Glomerular visceral epithelial cell (primary cell): Measurements from ENCODE around the gene NUBP2.
A peak's percentile ranks its signal among the peaks of the same experiment; 100 is the strongest.

Experiments used
- DNase-seq: peaks from one replicate; pipeline ENCODE4 v3.0.0-alpha.2; 2016; ENCODE audit errors: extremely low spot score

Gene NUBP2

GRCh38 chr16:1809281-1809801 lies 26.6 kb downstream of the NUBP2 start:
- DNase-seq: no peak

GRCh38 chr16:1810106-1810505 lies 27.3 kb downstream of the NUBP2 start:
- no peak for DNase-seq

GRCh38 chr16:1810536-1810935 lies 27.8 kb downstream of the NUBP2 start:
- DNase-seq: no peak

GRCh38 chr16:1812732-1813163 lies 30.0 kb downstream of the NUBP2 start:
- no peak for DNase-seq

GRCh38 chr16:1815461-1815860 lies 32.7 kb downstream of the NUBP2 start:
- DNase-seq: no peak

GRCh38 chr16:1816396-1817275 lies 33.9 kb downstream of the NUBP2 start:
- no peak for DNase-seq

- no peak for DNase-seq
Observed at GRCh38 chr16:1817276-1817589, 34.5 kb downstream of the NUBP2 start.

GRCh38 chr16:1817716-1818115 lies 35.0 kb downstream of the NUBP2 start:
- DNase-seq: no peak

- no peak for DNase-seq
Observed at GRCh38 chr16:1818204-1818872, 35.6 kb downstream of the NUBP2 start.

GRCh38 chr16:1818873-1819525 lies 36.2 kb downstream of the NUBP2 start:
- DNase-seq: no peak

- DNase-seq: no peak
Observed at GRCh38 chr16:1819611-1820010, 36.9 kb downstream of the NUBP2 start.

GRCh38 chr16:1820096-1820945 lies 37.6 kb downstream of the NUBP2 start:
- no peak for DNase-seq

GRCh38 chr16:1820946-1821290 lies 38.2 kb downstream of the NUBP2 start:
- DNase-seq: no peak

GRCh38 chr16:1821861-1822611 lies 39.3 kb downstream of the NUBP2 start:
- no peak for DNase-seq

- no peak for DNase-seq
Observed at GRCh38 chr16:1822801-1823200, 40.0 kb downstream of the NUBP2 start.

- peak; percentile 66 for DNase-seq
Observed at GRCh38 chr16:1823821-1824220, 41.1 kb downstream of the NUBP2 start.

- no peak for DNase-seq
Observed at GRCh38 chr16:1825381-1825863, 42.7 kb downstream of the NUBP2 start.

- peak; percentile 63 for DNase-seq
Observed at GRCh38 chr16:1825864-1826690, 43.3 kb downstream of the NUBP2 start.

GRCh38 chr16:1826691-1827573 lies 44.2 kb downstream of the NUBP2 start, which contains the start of the genes FAHD1 and HAGH:
Gene FAHD1 (plus strand): TSS chr16:1827206. CDS start chr16:1827239, 33 bp downstream.
Gene HAGH (minus strand): TSS chr16:1826825. CDS start chr16:1826787, 38 bp downstream.
- DNase-seq: peak; percentile 90
